HEK293T (cell line): Measurements from ENCODE around the gene LTBP2.

Experiments used
- BHLHE40 ChIP-seq: fragments of 450-650 bp; IDR thresholded peaks from 2 replicates; pipeline ENCODE4 v1.6.1; 2016; ENCODE audit warnings: mild to moderate bottlenecking, moderate library complexity, borderline replicate concordance
- CTBP1 ChIP-seq: fragments of 450-650 bp; IDR thresholded peaks from 2 replicates; pipeline ENCODE4 v1.6.1; 2016; ENCODE audit warnings: borderline replicate concordance
- FOXM1 ChIP-seq: fragments of 450-650 bp; IDR thresholded peaks from 2 replicates; pipeline ENCODE4 v1.6.1; 2017; ENCODE audit warnings: mild to moderate bottlenecking, borderline replicate concordance
- HDGF ChIP-seq: fragments of 450-650 bp; IDR thresholded peaks from 2 replicates; pipeline ENCODE4 v1.6.1; 2017; ENCODE audit warnings: antibody characterized with exemption, borderline replicate concordance
- NFRKB ChIP-seq: fragments of 450-650 bp; IDR thresholded peaks from 2 replicates; pipeline ENCODE4 v1.6.1; 2016; ENCODE audit warnings: mild to moderate bottlenecking, moderate library complexity
- SP1 ChIP-seq: fragments of 450-650 bp; IDR thresholded peaks from 2 replicates; pipeline ENCODE4 v1.6.1; 2017
- SUZ12 ChIP-seq: fragments of 450-650 bp; IDR thresholded peaks from 2 replicates; pipeline ENCODE4 v1.6.1; 2016; ENCODE audit warnings: mild to moderate bottlenecking
- TARDBP ChIP-seq: fragments of 450-650 bp; IDR thresholded peaks from 2 replicates; pipeline ENCODE4 v1.6.1; 2016
- ZNF384 ChIP-seq: fragments of 450-650 bp; IDR thresholded peaks from 2 replicates; pipeline ENCODE4 v1.6.1; 2016
- TF ChIP-seq, protein P1 (sequence below): fragments of 450-650 bp; IDR thresholded peaks from 2 replicates; pipeline ENCODE4 v1.6.1; 2016

DNA sequence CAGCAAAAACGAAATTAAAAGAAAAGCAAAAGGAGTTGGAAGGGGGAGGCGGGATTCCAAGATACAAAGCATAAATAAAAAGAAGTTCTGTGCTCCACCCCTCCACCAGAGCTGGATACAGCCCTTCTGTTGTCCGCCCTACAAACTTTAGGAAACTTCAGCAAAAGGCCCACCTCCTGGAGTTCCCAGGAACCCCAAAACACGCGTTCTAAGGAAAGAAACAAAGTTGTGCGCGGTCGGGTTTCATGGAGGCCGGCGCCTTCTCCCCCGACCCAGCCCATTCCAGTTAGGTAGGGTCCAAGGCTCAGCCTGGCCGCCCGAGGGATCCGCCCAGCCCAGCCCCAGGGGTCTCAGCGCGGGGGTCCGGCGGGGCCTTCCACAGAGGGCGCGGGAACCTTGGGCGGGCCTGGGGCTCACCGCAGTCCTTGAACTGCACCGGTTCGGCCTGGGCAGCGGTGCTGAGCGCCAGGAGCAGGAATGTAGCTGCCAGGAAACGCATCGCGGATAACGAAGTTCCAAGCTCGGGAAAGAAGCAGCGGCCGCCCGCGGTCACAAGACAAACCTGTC, 119.2 kb downstream of the LTBP2 start, which contains the start of gene NPC2:
- TF ChIP-seq TARDBP (no peak), SP1 (no peak), SUZ12 (no peak), HDGF (no peak), FOXM1 (no peak), BHLHE40 (no peak), CTBP1 (no peak), NFRKB (no peak), ZNF384 (no peak)
- TF ChIP-seq, protein P1, sequence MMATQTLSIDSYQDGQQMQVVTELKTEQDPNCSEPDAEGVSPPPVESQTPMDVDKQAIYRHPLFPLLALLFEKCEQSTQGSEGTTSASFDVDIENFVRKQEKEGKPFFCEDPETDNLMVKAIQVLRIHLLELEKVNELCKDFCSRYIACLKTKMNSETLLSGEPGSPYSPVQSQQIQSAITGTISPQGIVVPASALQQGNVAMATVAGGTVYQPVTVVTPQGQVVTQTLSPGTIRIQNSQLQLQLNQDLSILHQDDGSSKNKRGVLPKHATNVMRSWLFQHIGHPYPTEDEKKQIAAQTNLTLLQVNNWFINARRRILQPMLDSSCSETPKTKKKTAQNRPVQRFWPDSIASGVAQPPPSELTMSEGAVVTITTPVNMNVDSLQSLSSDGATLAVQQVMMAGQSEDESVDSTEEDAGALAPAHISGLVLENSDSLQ: no peak
